Mesenchymal stem cell (in vitro differentiated cells and primary cell): ENCODE data around the gene TBC1D32. TPM values are rescaled to one million over a fixed set of nuclear protein-coding genes. Genes with fewer than 3 reads are reported as not detected.

Experiments used
- DNase-seq: peaks from one replicate; pipeline ENCODE4 v3.0.0-alpha.2; 2013
- H2AFZ ChIP-seq: one replicate; pipeline ENCODE4 v1.6.1; 2013; ENCODE audit warnings: low read depth, mild to moderate bottlenecking, control low read depth, inconsistent platforms, low read length, moderate library complexity
- H2AK5ac ChIP-seq: 2 replicates; pipeline ENCODE4 v1.6.1; 2013; ENCODE audit warnings: low read length, moderate library complexity, mild to moderate bottlenecking, inconsistent platforms; ENCODE audit not compliant: severe bottlenecking
- H2BK120ac ChIP-seq: one replicate; pipeline ENCODE4 v1.6.1; 2013; ENCODE audit warnings: low read depth, mild to moderate bottlenecking, inconsistent platforms, low read length, moderate library complexity
- H2BK12ac ChIP-seq, 2 experiments: one replicate each; pipeline ENCODE4 v1.6.1; 2013; ENCODE audit warnings: inconsistent platforms in 2 of 2, low read length in 2 of 2, mild to moderate bottlenecking in 2 of 2, moderate library complexity in 2 of 2, control low read depth in 1 of 2
- H2BK15ac ChIP-seq: one replicate; pipeline ENCODE4 v1.6.1; 2013; ENCODE audit warnings: mild to moderate bottlenecking, low read depth, inconsistent platforms; ENCODE audit not compliant: poor library complexity, severe bottlenecking
- H2BK5ac ChIP-seq: 2 replicates; pipeline ENCODE4 v1.6.1; 2013; ENCODE audit warnings: low read depth, mild to moderate bottlenecking, low read length, control low read depth, inconsistent platforms; ENCODE audit not compliant: poor library complexity, severe bottlenecking
- H3K14ac ChIP-seq, 2 experiments: one replicate each; pipeline ENCODE4 v1.6.1; 2013; ENCODE audit warnings: inconsistent platforms in 2 of 2, low read length in 2 of 2, control low read depth in 1 of 2, mild to moderate bottlenecking in 1 of 2, moderate library complexity in 1 of 2
- H3K18ac ChIP-seq, 2 experiments: one replicate each; pipeline ENCODE4 v1.6.1; 2013; ENCODE audit warnings: inconsistent platforms in 2 of 2, low read length in 2 of 2, control low read depth in 1 of 2, low read depth in 1 of 2, mild to moderate bottlenecking in 1 of 2
- H3K23ac ChIP-seq, 2 experiments: one replicate each; pipeline ENCODE4 v1.6.1; 2013; ENCODE audit warnings: inconsistent platforms in 2 of 2, low read length in 2 of 2, mild to moderate bottlenecking in 2 of 2, moderate library complexity in 2 of 2, control low read depth in 1 of 2
- H3K27ac ChIP-seq: 2 replicates; pipeline ENCODE4 v1.5.1; 2013; ENCODE audit warnings: mild to moderate bottlenecking, moderate library complexity, low read length, control low read depth, inconsistent platforms; ENCODE audit not compliant: poor library complexity, severe bottlenecking
- H3K27me3 ChIP-seq, 2 experiments: 2 replicates each; pipeline versions ENCODE4 v1.6.1 to v1.7.0; 2013; ENCODE audit warnings: low read length in 2 of 2, mild to moderate bottlenecking in 2 of 2, moderate library complexity in 2 of 2, control low read depth in 1 of 2, inconsistent platforms in 1 of 2; ENCODE audit not compliant: control insufficient read depth in 1 of 2, insufficient read depth in 1 of 2
- H3K36me3 ChIP-seq, 2 experiments: 2 replicates each; pipeline versions ENCODE4 v1.6.1 to v1.7.0; 2013; ENCODE audit warnings: low read length in 2 of 2, control low read depth in 1 of 2, inconsistent platforms in 1 of 2, low read depth in 1 of 2, mild to moderate bottlenecking in 1 of 2; ENCODE audit not compliant: insufficient read depth in 2 of 2, control insufficient read depth in 1 of 2
- H3K4ac ChIP-seq, 2 experiments: one replicate each; pipeline ENCODE4 v1.6.1; 2013; ENCODE audit warnings: inconsistent platforms in 2 of 2, low read length in 2 of 2, mild to moderate bottlenecking in 2 of 2, moderate library complexity in 2 of 2, control low read depth in 1 of 2, low read depth in 1 of 2
- H3K4me1 ChIP-seq: 2 replicates; pipeline ENCODE4 v1.6.1; 2013; ENCODE audit warnings: low read depth, low read length, control low read depth; ENCODE audit not compliant: control insufficient read depth, insufficient read depth
- H3K4me2 ChIP-seq: 2 replicates; pipeline ENCODE4 v1.6.1; 2013; ENCODE audit warnings: low read length, mild to moderate bottlenecking, inconsistent platforms; ENCODE audit not compliant: poor library complexity, severe bottlenecking
- H3K4me3 ChIP-seq, 2 experiments: 2 replicates each; pipeline versions ENCODE4 v1.5.1 to v1.7.0; 2013; ENCODE audit warnings: low read length in 2 of 2, mild to moderate bottlenecking in 2 of 2, control low read depth in 1 of 2, low read depth in 1 of 2; ENCODE audit not compliant: insufficient read depth in 1 of 2
- H3K79me1 ChIP-seq: replicated peaks from 2 replicates; pipeline ENCODE4 v1.6.1; 2013; ENCODE audit warnings: mild to moderate bottlenecking, control low read depth, low read length, inconsistent platforms; ENCODE audit not compliant: poor library complexity, severe bottlenecking
- H3K9ac ChIP-seq: 2 replicates; pipeline ENCODE4 v1.7.0; 2013; ENCODE audit warnings: mild to moderate bottlenecking, low read length, moderate library complexity
- H3K9me3 ChIP-seq: 2 replicates; pipeline ENCODE4 v1.7.0; 2013; ENCODE audit warnings: mild to moderate bottlenecking, low read length; ENCODE audit not compliant: control insufficient read depth
- H4K8ac ChIP-seq: one replicate; pipeline ENCODE4 v1.6.1; 2013; ENCODE audit warnings: inconsistent platforms, mild to moderate bottlenecking, low read length, moderate library complexity
- H4K91ac ChIP-seq: one replicate; pipeline ENCODE4 v1.6.1; 2013; ENCODE audit warnings: mild to moderate bottlenecking, low read length, inconsistent platforms
- WGBS: methylation state at CpG from one replicate; pipeline ENCODE4 v1.1.7; 2013; ENCODE audit warnings: mixed read lengths; 5-methylcytosine and 5-hydroxymethylcytosine counted together
- polyA plus RNA-seq, 2 experiments: library from polyadenylated mRNA; stranded (reverse); fragments of 200-250 nt; gene quantifications; one replicate each; pipeline ENCODE4 v1.2.3, GENCODE V29; 2013

The TBC1D32 gene
- polyA plus RNA-seq (2013, experiment 1 of 2), result 2.8 TPM
- polyA plus RNA-seq (2013, experiment 2 of 2), result 2.9 TPM

- Histone ChIP-seq H3K14ac (peak within 1 kb of the TSS in 1 of 2 experiments; percentile 4), H3K9ac (peak within 1 kb of the TSS; percentile 100), H3K18ac (peak within 1 kb of the TSS; percentile 73 to 85), H3K4me2 (peak within 1 kb of the TSS; percentile 98), H3K9me3 (no peaks in the 10 kb centered on the region), H3K4me1 (no peaks in the 10 kb centered on the region), H2AFZ (peak within 1 kb of the TSS; percentile 81), H3K79me1 (peaks cover 10% of the 10 kb centered on the region), H3K4ac (peak within 1 kb of the TSS; percentile 32 to 95), H3K27ac (peak within 1 kb of the TSS; percentile 95), H2BK15ac (no peak within 1 kb of the TSS), H3K27me3 (no peaks in the 10 kb centered on the region), H3K4me3 (peak within 1 kb of the TSS; percentile 73 to 96), H4K8ac (peak within 1 kb of the TSS; percentile 99), H2BK12ac (peak within 1 kb of the TSS; percentile 8 to 59), H3K36me3 (no peaks in the 10 kb centered on the region), H4K91ac (peak within 1 kb of the TSS; percentile 98), H3K23ac (peak within 1 kb of the TSS in 1 of 2 experiments; percentile 46), H2BK120ac (peak within 1 kb of the TSS; percentile 75), H2BK5ac (peak within 1 kb of the TSS; percentile 48), H2AK5ac (no peak within 1 kb of the TSS)
- DNase-seq, result peak; percentile 93
- under 1% methylated on average over 49 of the region's 52 CpGs for WGBS
These were observed at the start of gene TBC1D32 for GRCh38 chr6:121334299-121335086. Gene TBC1D32, minus strand, starts transcription at chr6:121334480. Its CDS starts 50 bp downstream, at chr6:121334430.

- Histone ChIP-seq H3K18ac (no peak overlapping the region), H3K4me2 (no peak overlapping the region), H2BK12ac (no peak overlapping the region), H3K14ac (no peak overlapping the region), H3K9me3 (no peaks in the 10 kb centered on the region), H3K4me1 (no peaks in the 10 kb centered on the region), H3K23ac (no peak overlapping the region), H3K9ac (no peak overlapping the region), H2BK5ac (no peak overlapping the region), H2AK5ac (no peak overlapping the region), H3K79me1 (no peaks in the 10 kb centered on the region), H2AFZ (no peak overlapping the region), H3K36me3 (no peaks in the 10 kb centered on the region), H3K4me3 (no peak overlapping the region), H2BK120ac (no peak overlapping the region), H2BK15ac (no peak overlapping the region), H3K27ac (no peak overlapping the region), H4K91ac (no peak overlapping the region), H3K4ac (no peak overlapping the region), H4K8ac (no peak overlapping the region), H3K27me3 (no peaks in the 10 kb centered on the region)
- DNase-seq, result no peak
- WGBS, result 100% methylated on average over 1 of the region's 2 CpGs
These were observed 49.2 kb upstream of the TBC1D32 start for GRCh38 chr6:121383478-121383877.

GRCh38 chr6:121382467-121383121 is 48.3 kb upstream of the TBC1D32 start:
- Histone ChIP-seq H4K8ac (no peak overlapping the region), H3K9me3 (no peaks in the 10 kb centered on the region), H2BK120ac (no peak overlapping the region), H3K4me3 (no peak overlapping the region), H3K4me1 (no peaks in the 10 kb centered on the region), H3K23ac (no peak overlapping the region), H4K91ac (no peak overlapping the region), H2AK5ac (no peak overlapping the region), H2AFZ (no peak overlapping the region), H3K9ac (no peak overlapping the region), H3K18ac (no peak overlapping the region), H3K36me3 (no peaks in the 10 kb centered on the region), H2BK12ac (no peak overlapping the region), H2BK5ac (no peak overlapping the region), H3K79me1 (no peaks in the 10 kb centered on the region), H2BK15ac (no peak overlapping the region), H3K27me3 (no peaks in the 10 kb centered on the region), H3K27ac (no peak overlapping the region), H3K4ac (no peak overlapping the region), H3K14ac (no peak overlapping the region), H3K4me2 (no peak overlapping the region)
- DNase-seq, result no peak
- WGBS, result 73% methylated on average over 2 of the region's 3 CpGs

- Histone ChIP-seq H2BK120ac (no peak overlapping the region), H3K4me3 (no peak overlapping the region), H2BK12ac (no peak overlapping the region), H3K27ac (no peak overlapping the region), H2BK15ac (no peak overlapping the region), H3K4me1 (no peaks in the 10 kb centered on the region), H3K14ac (no peak overlapping the region), H3K4ac (no peak overlapping the region), H3K4me2 (no peak overlapping the region), H3K79me1 (no peaks in the 10 kb centered on the region), H2BK5ac (no peak overlapping the region), H3K23ac (no peak overlapping the region), H2AK5ac (no peak overlapping the region), H4K91ac (no peak overlapping the region), H3K9ac (no peak overlapping the region), H2AFZ (no peak overlapping the region), H3K36me3 (no peaks in the 10 kb centered on the region), H3K9me3 (no peaks in the 10 kb centered on the region), H4K8ac (no peak overlapping the region), H3K27me3 (no peaks in the 10 kb centered on the region), H3K18ac (no peak overlapping the region)
- no peak for DNase-seq
- 76% methylated on average over 4 of the region's 4 CpGs for WGBS
These were observed 42.1 kb upstream of the TBC1D32 start for GRCh38 chr6:121376411-121376810.
